Glomerular visceral epithelial cell (primary cell): ENCODE measurements around the gene CATSPERB.
"Not testable (repeated sequence)": the region's sequence is repeated elsewhere in the genome, so short reads cannot be mapped to it uniquely, and the experiment has no call there.

Source experiments
- DNase-seq: peaks from one replicate; pipeline ENCODE4 v3.0.0-alpha.2; 2016; ENCODE audit errors: extremely low spot score

CATSPERB gene

GRCh38 chr14:91732439-91732838 lies 553 bp upstream of the CATSPERB start:
- no peak for DNase-seq

- DNase-seq, result no peak
These were observed 868 bp downstream of the CATSPERB start for GRCh38 chr14:91731018-91731417.

- DNase-seq, result no peak
These were observed 2.1 kb downstream of the CATSPERB start for GRCh38 chr14:91729756-91730155.

- DNase-seq, result no peak
These were observed 3.2 kb downstream of the CATSPERB start for GRCh38 chr14:91728616-91729183.

GRCh38 chr14:91727121-91727520 lies 4.8 kb downstream of the CATSPERB start:
- no peak for DNase-seq

GRCh38 chr14:91723501-91723900 lies 8.4 kb downstream of the CATSPERB start:
- no peak for DNase-seq

GRCh38 chr14:91722386-91722785 lies 9.5 kb downstream of the CATSPERB start:
- no peak for DNase-seq

- DNase-seq, result no peak
These were observed 12.0 kb downstream of the CATSPERB start for GRCh38 chr14:91719839-91720238.

GRCh38 chr14:91716999-91717398 lies 14.9 kb downstream of the CATSPERB start:
- DNase-seq, result no peak

- no peak for DNase-seq
These were observed 17.1 kb downstream of the CATSPERB start for GRCh38 chr14:91714805-91715204.

- no peak for DNase-seq
These were observed 23.1 kb downstream of the CATSPERB start for GRCh38 chr14:91708795-91709194.

- DNase-seq, result no peak
These were observed 24.9 kb downstream of the CATSPERB start for GRCh38 chr14:91706996-91707395.

GRCh38 chr14:91694643-91695042 lies 37.2 kb downstream of the CATSPERB start:
- DNase-seq, result no peak

- DNase-seq, result no peak
These were observed 38.5 kb downstream of the CATSPERB start for GRCh38 chr14:91693346-91693745.

GRCh38 chr14:91692075-91692474 lies 39.8 kb downstream of the CATSPERB start:
- DNase-seq, result no peak

GRCh38 chr14:91689608-91690007 lies 42.3 kb downstream of the CATSPERB start:
- DNase-seq, result no peak

GRCh38 chr14:91687436-91687835 lies 44.5 kb downstream of the CATSPERB start:
- not testable (repeated sequence) for DNase-seq

- DNase-seq, result no peak
These were observed 46.3 kb downstream of the CATSPERB start for GRCh38 chr14:91685600-91685999.

GRCh38 chr14:91681893-91682563 lies 49.9 kb downstream of the CATSPERB start:
- DNase-seq, result no peak

- no peak for DNase-seq
These were observed 50.8 kb downstream of the CATSPERB start for GRCh38 chr14:91681118-91681517.

GRCh38 chr14:91679273-91679672 lies 52.6 kb downstream of the CATSPERB start:
- DNase-seq, result no peak

GRCh38 chr14:91677687-91678086 lies 54.2 kb downstream of the CATSPERB start:
- DNase-seq, result not testable (repeated sequence)

- DNase-seq, result no peak
These were observed 57.0 kb downstream of the CATSPERB start for GRCh38 chr14:91674911-91675310.

GRCh38 chr14:91669867-91670266 lies 62.0 kb downstream of the CATSPERB start:
- DNase-seq, result no peak
